ENCODE data around the gene OR4F6.

GRCh38 chr15:101803676-101804075 is 367 bp downstream of the OR4F6 start:
- TF ChIP-seq CTCF (IDR thresholded peaks at IDR 0.05) (no peak), POLR2A (IDR thresholded peaks at IDR 0.05) (no peak)

Measured in suprapubic skin (tissue), 3 donors.